ENCODE data around the gene GPNMB. TPM values are rescaled to one million over a fixed set of nuclear protein-coding genes. Genes with fewer than 3 reads are reported as not detected.

Gene GPNMB
- total RNA-seq, 1 donor from 2014 or later = 49.6 TPM

DNA sequence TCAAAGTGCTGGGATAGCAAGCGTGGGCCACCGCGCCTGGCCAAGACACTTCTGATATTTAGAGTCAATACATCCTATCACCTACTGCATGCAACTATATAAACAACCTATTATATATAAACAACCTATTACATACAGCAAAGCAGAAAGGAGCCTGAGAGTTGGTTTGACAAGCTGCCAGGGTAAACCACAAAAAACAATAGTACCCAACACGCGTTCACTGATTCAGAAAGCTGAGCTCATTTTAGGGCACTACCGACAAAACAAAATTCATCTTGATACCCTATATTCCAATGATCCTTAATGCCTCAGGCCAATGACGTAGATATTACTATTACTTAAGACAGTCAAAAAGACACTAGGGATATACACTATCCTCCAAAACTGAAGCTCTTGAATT is 68.8 kb downstream of the GPNMB start:
- H3K9ac ChIP-seq (ENCODE audit: low read depth in 1 of 3, low read length in 3 of 3) = no peak overlapping the region
- H3K36me3 ChIP-seq (ENCODE audit: control insufficient read depth in 3 of 3, insufficient read depth in 3 of 3, low read length in 3 of 3) = no peaks in the 10 kb centered on the region
- no peaks in the 10 kb centered on the region for H3K9me3 ChIP-seq (ENCODE audit: control insufficient read depth in 3 of 3, low read length in 3 of 3)
- H3K4me1 ChIP-seq (ENCODE audit: control insufficient read depth in 3 of 3, insufficient read depth in 3 of 3, low read length in 3 of 3) = peaks cover 0 to 12% (median 9%) of the 10 kb centered on the region in 3 donors
- no peaks in the 10 kb centered on the region for H3K27me3 ChIP-seq (ENCODE audit: control insufficient read depth in 3 of 3, insufficient read depth in 3 of 3, low read length in 3 of 3)
- no peak overlapping the region for H3K4me3 ChIP-seq (ENCODE audit: low read length in 3 of 3)
- no peak overlapping the region for H3K27ac ChIP-seq (ENCODE audit: low read depth, low read length)

Other genes with a start within 250 kb of the GPNMB start
- 30.8 TPM for gene HYCC1, start 232.6 kb upstream of the GPNMB start, total RNA-seq
- 17.7 TPM for gene KLHL7, start 141.0 kb upstream of the GPNMB start, total RNA-seq
- gene NUP42, start 64.7 kb upstream of the GPNMB start, total RNA-seq = 32.4 TPM
- gene MALSU1, start 52.6 kb downstream of the GPNMB start, total RNA-seq = 95.5 TPM
- 59.0 TPM for gene IGF2BP3, start 223.7 kb downstream of the GPNMB start, total RNA-seq

Data from skeletal muscle tissue (tissue), 4 donors.